Measurements from ENCODE around the gene PMIS2. TPM values are rescaled to one million over a fixed set of nuclear protein-coding genes. Genes with fewer than 3 reads are reported as not detected.

Gene PMIS2
- total RNA-seq, 3 donors from 2014 or later, result not detected

- intact Hi-C loops (cut with DNase I; ENCODE audit: low total_unique reads), result no loop called here
- Histone ChIP-seq H3K27ac (peak overlapping the region; percentile 84 to 89), H3K9me3 (no peaks in the 10 kb centered on the region), H3K4me3 (peak overlapping the region; percentile 87 to 97 (median 89)), H3K27me3 (no peaks in the 10 kb centered on the region), H3K36me3 (no peaks in the 10 kb centered on the region), H3K4me1 (peaks cover 0 to 3% of the 10 kb centered on the region in 2 donors)
- DNase-seq (ENCODE audit: low spot score in 2 of 2), result peak in 1 of 2 donors; percentile 29
- no peak for TF ChIP-seq POLR2AphosphoS5 (IDR thresholded peaks at IDR 0.05)
- TF ChIP-seq POLR2A (IDR thresholded peaks at IDR 0.05), result no peak
- no peak for TF ChIP-seq CTCF (IDR thresholded peaks at IDR 0.05)
Measured at GRCh38 chr19:35545855-35546381, 40.1 kb upstream of the PMIS2 start.

GRCh38 chr19:35546532-35546931 lies 39.4 kb upstream of the PMIS2 start:
- no peaks in the 10 kb centered on the region for H3K27me3 ChIP-seq
- DNase-seq (ENCODE audit: low spot score in 2 of 2), result no peak
- peaks cover 0 to 3% of the 10 kb centered on the region in 2 donors for H3K4me1 ChIP-seq
- H3K9me3 ChIP-seq, result no peaks in the 10 kb centered on the region
- H3K4me3 ChIP-seq, result peak overlapping the region; percentile 87 to 97 (median 89)
- H3K27ac ChIP-seq, result no peak overlapping the region
- H3K36me3 ChIP-seq, result no peaks in the 10 kb centered on the region
- intact Hi-C loops (cut with DNase I; ENCODE audit: low total_unique reads), result no loop called here
- TF ChIP-seq CTCF (IDR thresholded peaks at IDR 0.05) (no peak), POLR2AphosphoS5 (IDR thresholded peaks at IDR 0.05) (no peak), POLR2A (IDR thresholded peaks at IDR 0.05) (no peak)

- Histone ChIP-seq H3K27me3 (no peaks in the 10 kb centered on the region), H3K9me3 (no peaks in the 10 kb centered on the region), H3K27ac (no peak overlapping the region), H3K4me3 (no peak overlapping the region), H3K4me1 (peaks cover 0 to 3% of the 10 kb centered on the region in 2 donors), H3K36me3 (no peaks in the 10 kb centered on the region)
- no peak for DNase-seq (ENCODE audit: low spot score in 2 of 2)
- TF ChIP-seq CTCF (IDR thresholded peaks at IDR 0.05), result peak in 2 of 3 donors; percentile 69 to 71
- no peak for TF ChIP-seq POLR2AphosphoS5 (IDR thresholded peaks at IDR 0.05)
- intact Hi-C loops (cut with DNase I; ENCODE audit: low total_unique reads), result no loop called here
Measured at GRCh38 chr19:35549174-35549788, 36.7 kb upstream of the PMIS2 start.

GRCh38 chr19:35549879-35550523 lies 36.0 kb upstream of the PMIS2 start:
- intact Hi-C loops (cut with DNase I; ENCODE audit: low total_unique reads), result no loop called here
- no peak overlapping the region for H3K27ac ChIP-seq
- no peak for DNase-seq (ENCODE audit: low spot score in 2 of 2)

More at GRCh38 chr19:35549879-35550523, 36.0 kb upstream of the PMIS2 start:
- Histone ChIP-seq H3K4me3 (no peak overlapping the region), H3K36me3 (no peaks in the 10 kb centered on the region), H3K9me3 (no peaks in the 10 kb centered on the region), H3K27me3 (no peaks in the 10 kb centered on the region), H3K4me1 (no peaks in the 10 kb centered on the region)
- TF ChIP-seq POLR2A (IDR thresholded peaks at IDR 0.05) (no peak), POLR2AphosphoS5 (IDR thresholded peaks at IDR 0.05) (no peak), CTCF (IDR thresholded peaks at IDR 0.05) (no peak)

All from breast epithelium (tissue), 4 donors.